Testis (tissue), 2 donors: ENCODE measurements around the gene LRFN2.

Source experiments
- CTCF ChIP-seq, 3 experiments: fragments of 450-650 bp in 2 of 3; fragments of 200-600 bp in 1 of 3; sonication (generic) in 1 of 3; IDR thresholded peaks; one replicate each; pipeline ENCODE4 v1.5.1; 2016 to 2019; ENCODE audit warnings: antibody characterized with exemption in 3 of 3, mild to moderate bottlenecking in 2 of 3, moderate library complexity in 1 of 3
- POLR2A ChIP-seq: fragments of 450-650 bp; IDR thresholded peaks from one replicate; pipeline ENCODE4 v1.6.1; 2017; ENCODE audit warnings: antibody characterized with exemption, mild to moderate bottlenecking, moderate library complexity

GRCh38 chr6:40476673-40477072 lies 110.5 kb downstream of the LRFN2 start:
- TF ChIP-seq CTCF (IDR thresholded peaks at IDR 0.05), result no peak
- no peak for TF ChIP-seq POLR2A
